ENCODE measurements around the gene SAP30BP. TPM values are rescaled to one million over a fixed set of nuclear protein-coding genes. Genes with fewer than 3 reads are reported as not detected.

SAP30BP gene
- total and polyA plus RNA-seq, 10 of the 15 experiments (the other 5 are each of a cell fraction or from before 2014, with no cell fraction given) = 57.9 to 166 (median 94.5) TPM

- peak; percentile 74 for TF ChIP-seq SP1 (IDR thresholded peaks at IDR 0.05; ENCODE audit: low read depth, low read length)
- peak; percentile 68; the same call in 1 of the 2 replicates for TF ChIP-seq RFX5 (IDR thresholded peaks at IDR 0.05; ENCODE audit: low read depth, low read length)
- TF ChIP-seq PAX5 (IDR thresholded peaks at IDR 0.05; ENCODE audit: borderline replicate concordance, low read depth, low read length) = 0 out of 2 replicates have a peak, but pooled peaks have one; percentile 39
- TF ChIP-seq DPF2 (IDR thresholded peaks at IDR 0.05) = no peak
- peak; percentile 55; the same call in 1 of the 2 replicates for TF ChIP-seq LARP7 (IDR thresholded peaks at IDR 0.05)
- no peak for TF ChIP-seq ZNF384 (IDR thresholded peaks at IDR 0.05; ENCODE audit: borderline replicate concordance, low read depth, low read length)
- TF ChIP-seq E4F1 (IDR thresholded peaks at IDR 0.05; ENCODE audit: borderline replicate concordance, partially characterized antibody) = peak; percentile 79
- TF ChIP-seq IRF5 (IDR thresholded peaks at IDR 0.05; ENCODE audit: borderline replicate concordance) = no peak
- TF ChIP-seq SUZ12 (IDR thresholded peaks at IDR 0.05; ENCODE audit: unreplicated experiment) = no peak
- TF ChIP-seq SIX5 (IDR thresholded peaks at IDR 0.05; ENCODE audit: low read depth, low read length, severe bottlenecking) = peak; percentile 25
- TF ChIP-seq KAT2A (conservative IDR thresholded peaks at IDR 0.05; ENCODE audit: control insufficient read depth, low read depth, low read length) = no peak
- peak; percentile 98 for TF ChIP-seq YY1 (IDR thresholded peaks at IDR 0.05; ENCODE audit: low read depth, low read length)
- peak; percentile 99 for TF ChIP-seq CREB1 (IDR thresholded peaks at IDR 0.05; ENCODE audit: low read depth)
- TF ChIP-seq SRF (IDR thresholded peaks at IDR 0.05; ENCODE audit: low read depth in 2 of 2, low read length in 2 of 2) = 0 out of 4 replicates have a peak, but pooled peaks of 1 of the 2 experiments have one; percentile 51
- TF ChIP-seq ZNF687 (IDR thresholded peaks at IDR 0.05) = no peak
- no peak for TF ChIP-seq HSF1 (IDR thresholded peaks at IDR 0.05; ENCODE audit: low read depth, low read length)
- TF ChIP-seq EGR1 (IDR thresholded peaks at IDR 0.05; ENCODE audit: borderline replicate concordance in 1 of 2, low read depth in 2 of 2, low read length in 2 of 2) = peak in 1 of 2 experiments; percentile 72; a peak in 2 of 3 replicates
Observed at GRCh38 chr17:75666959-75667790, at the start of gene SAP30BP, which contains the start of gene RECQL5 (continued).
